ENCODE data around the gene SFMBT1. TPM values are rescaled to one million over a fixed set of nuclear protein-coding genes. Genes with fewer than 3 reads are reported as not detected.

Gene SFMBT1
- total and polyA plus RNA-seq, 2 experiments from 2014 or later: 5.3 to 24.0 TPM

- Histone ChIP-seq H4K20me1 (replicated peaks; ENCODE audit: insufficient read depth) (peaks cover 13% of the 10 kb centered on the region), H3K4me1 (ENCODE audit: insufficient read depth) (no peaks in the 10 kb centered on the region), H3K79me2 (replicated peaks; ENCODE audit: insufficient read depth) (peaks cover 22% of the 10 kb centered on the region; the same call in 1 of the 2 replicates), H3K36me3 (ENCODE audit: insufficient read depth) (no peaks in the 10 kb centered on the region), H3K4me2 (no peak overlapping the region), H3K27me3 (ENCODE audit: insufficient read depth) (no peaks in the 10 kb centered on the region), H3K27ac (ENCODE audit: low read depth) (no peak overlapping the region), H3K9me2 (ENCODE audit: insufficient read depth) (no peaks in the 10 kb centered on the region), H2AFZ (no peak overlapping the region), H3F3A (replicated peaks; ENCODE audit: low read depth) (no peaks in the 10 kb centered on the region), H3K4me3 (no peak overlapping the region)
- H3K4me1 Mint-ChIP-seq: no peaks in the 10 kb centered on the region
- DNase-seq (ENCODE audit: low spot score) (no peak), ATAC-seq (no peak)
- no peaks in the 10 kb centered on the region for H3K9me3 Mint-ChIP-seq
- H3K36me3 Mint-ChIP-seq (ENCODE audit: low read depth): peaks cover 16% of the 10 kb centered on the region; the same call in 2 of the 3 replicates
- H3K4me3 Mint-ChIP-seq: no peak overlapping the region
- TF ChIP-seq STAT1 (IDR thresholded peaks at IDR 0.05; ENCODE audit: unreplicated experiment) (no peak), REST (IDR thresholded peaks at IDR 0.05; ENCODE audit: unreplicated experiment) (no peak), NANOG (IDR thresholded peaks at IDR 0.05; ENCODE audit: borderline replicate concordance) (no peak), EZH2phosphoT487 (IDR thresholded peaks at IDR 0.05; ENCODE audit: unreplicated experiment) (no peak), ZNF114 (CRISPR knock-in tag; IDR thresholded peaks at IDR 0.05) (no peak), POLR2AphosphoS5 (IDR thresholded peaks at IDR 0.05; ENCODE audit: low read depth) (no peak), ZNF331 (CRISPR knock-in tag; IDR thresholded peaks at IDR 0.05; ENCODE audit: low read depth) (no peak), CREB1 (CRISPR knock-in tag; IDR thresholded peaks at IDR 0.05; ENCODE audit: low read depth) (no peak), JUNB (IDR thresholded peaks at IDR 0.05; ENCODE audit: unreplicated experiment) (no peak), EZH2 (IDR thresholded peaks at IDR 0.05; ENCODE audit: low read depth, unreplicated experiment) (no peak)
- TF ChIP-seq, protein P1, sequence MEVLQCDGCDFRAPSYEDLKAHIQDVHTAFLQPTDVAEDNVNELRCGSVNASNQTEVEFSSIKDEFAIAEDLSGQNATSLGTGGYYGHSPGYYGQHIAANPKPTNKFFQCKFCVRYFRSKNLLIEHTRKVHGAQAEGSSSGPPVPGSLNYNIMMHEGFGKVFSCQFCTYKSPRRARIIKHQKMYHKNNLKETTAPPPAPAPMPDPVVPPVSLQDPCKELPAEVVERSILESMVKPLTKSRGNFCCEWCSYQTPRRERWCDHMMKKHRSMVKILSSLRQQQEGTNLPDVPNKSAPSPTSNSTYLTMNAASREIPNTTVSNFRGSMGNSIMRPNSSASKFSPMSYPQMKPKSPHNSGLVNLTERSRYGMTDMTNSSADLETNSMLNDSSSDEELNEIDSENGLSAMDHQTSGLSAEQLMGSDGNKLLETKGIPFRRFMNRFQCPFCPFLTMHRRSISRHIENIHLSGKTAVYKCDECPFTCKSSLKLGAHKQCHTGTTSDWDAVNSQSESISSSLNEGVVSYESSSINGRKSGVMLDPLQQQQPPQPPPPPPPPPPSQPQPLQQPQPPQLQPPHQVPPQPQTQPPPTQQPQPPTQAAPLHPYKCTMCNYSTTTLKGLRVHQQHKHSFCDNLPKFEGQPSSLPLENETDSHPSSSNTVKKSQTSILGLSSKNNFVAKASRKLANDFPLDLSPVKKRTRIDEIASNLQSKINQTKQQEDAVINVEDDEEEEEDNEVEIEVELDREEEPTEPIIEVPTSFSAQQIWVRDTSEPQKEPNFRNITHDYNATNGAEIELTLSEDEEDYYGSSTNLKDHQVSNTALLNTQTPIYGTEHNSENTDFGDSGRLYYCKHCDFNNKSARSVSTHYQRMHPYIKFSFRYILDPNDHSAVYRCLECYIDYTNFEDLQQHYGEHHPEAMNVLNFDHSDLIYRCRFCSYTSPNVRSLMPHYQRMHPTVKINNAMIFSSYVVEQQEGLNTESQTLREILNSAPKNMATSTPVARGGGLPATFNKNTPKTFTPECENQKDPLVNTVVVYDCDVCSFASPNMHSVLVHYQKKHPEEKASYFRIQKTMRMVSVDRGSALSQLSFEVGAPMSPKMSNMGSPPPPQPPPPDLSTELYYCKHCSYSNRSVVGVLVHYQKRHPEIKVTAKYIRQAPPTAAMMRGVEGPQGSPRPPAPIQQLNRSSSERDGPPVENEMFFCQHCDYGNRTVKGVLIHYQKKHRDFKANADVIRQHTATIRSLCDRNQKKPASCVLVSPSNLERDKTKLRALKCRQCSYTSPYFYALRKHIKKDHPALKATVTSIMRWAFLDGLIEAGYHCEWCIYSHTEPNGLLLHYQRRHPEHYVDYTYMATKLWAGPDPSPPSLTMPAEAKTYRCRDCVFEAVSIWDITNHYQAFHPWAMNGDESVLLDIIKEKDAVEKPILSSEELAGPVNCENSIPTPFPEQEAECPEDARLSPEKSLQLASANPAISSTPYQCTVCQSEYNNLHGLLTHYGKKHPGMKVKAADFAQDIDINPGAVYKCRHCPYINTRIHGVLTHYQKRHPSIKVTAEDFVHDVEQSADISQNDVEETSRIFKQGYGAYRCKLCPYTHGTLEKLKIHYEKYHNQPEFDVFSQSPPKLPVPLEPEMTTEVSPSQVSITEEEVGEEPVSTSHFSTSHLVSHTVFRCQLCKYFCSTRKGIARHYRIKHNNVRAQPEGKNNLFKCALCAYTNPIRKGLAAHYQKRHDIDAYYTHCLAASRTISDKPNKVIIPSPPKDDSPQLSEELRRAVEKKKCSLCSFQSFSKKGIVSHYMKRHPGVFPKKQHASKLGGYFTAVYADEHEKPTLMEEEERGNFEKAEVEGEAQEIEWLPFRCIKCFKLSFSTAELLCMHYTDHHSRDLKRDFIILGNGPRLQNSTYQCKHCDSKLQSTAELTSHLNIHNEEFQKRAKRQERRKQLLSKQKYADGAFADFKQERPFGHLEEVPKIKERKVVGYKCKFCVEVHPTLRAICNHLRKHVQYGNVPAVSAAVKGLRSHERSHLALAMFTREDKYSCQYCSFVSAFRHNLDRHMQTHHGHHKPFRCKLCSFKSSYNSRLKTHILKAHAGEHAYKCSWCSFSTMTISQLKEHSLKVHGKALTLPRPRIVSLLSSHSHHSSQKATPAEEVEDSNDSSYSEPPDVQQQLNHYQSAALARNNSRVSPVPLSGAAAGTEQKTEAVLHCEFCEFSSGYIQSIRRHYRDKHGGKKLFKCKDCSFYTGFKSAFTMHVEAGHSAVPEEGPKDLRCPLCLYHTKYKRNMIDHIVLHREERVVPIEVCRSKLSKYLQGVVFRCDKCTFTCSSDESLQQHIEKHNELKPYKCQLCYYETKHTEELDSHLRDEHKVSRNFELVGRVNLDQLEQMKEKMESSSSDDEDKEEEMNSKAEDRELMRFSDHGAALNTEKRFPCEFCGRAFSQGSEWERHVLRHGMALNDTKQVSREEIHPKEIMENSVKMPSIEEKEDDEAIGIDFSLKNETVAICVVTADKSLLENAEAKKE (CRISPR knock-in tag; IDR thresholded peaks at IDR 0.05): no peak
- TF ChIP-seq, protein P2, sequence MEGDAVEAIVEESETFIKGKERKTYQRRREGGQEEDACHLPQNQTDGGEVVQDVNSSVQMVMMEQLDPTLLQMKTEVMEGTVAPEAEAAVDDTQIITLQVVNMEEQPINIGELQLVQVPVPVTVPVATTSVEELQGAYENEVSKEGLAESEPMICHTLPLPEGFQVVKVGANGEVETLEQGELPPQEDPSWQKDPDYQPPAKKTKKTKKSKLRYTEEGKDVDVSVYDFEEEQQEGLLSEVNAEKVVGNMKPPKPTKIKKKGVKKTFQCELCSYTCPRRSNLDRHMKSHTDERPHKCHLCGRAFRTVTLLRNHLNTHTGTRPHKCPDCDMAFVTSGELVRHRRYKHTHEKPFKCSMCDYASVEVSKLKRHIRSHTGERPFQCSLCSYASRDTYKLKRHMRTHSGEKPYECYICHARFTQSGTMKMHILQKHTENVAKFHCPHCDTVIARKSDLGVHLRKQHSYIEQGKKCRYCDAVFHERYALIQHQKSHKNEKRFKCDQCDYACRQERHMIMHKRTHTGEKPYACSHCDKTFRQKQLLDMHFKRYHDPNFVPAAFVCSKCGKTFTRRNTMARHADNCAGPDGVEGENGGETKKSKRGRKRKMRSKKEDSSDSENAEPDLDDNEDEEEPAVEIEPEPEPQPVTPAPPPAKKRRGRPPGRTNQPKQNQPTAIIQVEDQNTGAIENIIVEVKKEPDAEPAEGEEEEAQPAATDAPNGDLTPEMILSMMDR (conservative IDR thresholded peaks at IDR 0.05; ENCODE audit: low read depth in 2 of 2): no peak
- TF ChIP-seq, protein P3, sequence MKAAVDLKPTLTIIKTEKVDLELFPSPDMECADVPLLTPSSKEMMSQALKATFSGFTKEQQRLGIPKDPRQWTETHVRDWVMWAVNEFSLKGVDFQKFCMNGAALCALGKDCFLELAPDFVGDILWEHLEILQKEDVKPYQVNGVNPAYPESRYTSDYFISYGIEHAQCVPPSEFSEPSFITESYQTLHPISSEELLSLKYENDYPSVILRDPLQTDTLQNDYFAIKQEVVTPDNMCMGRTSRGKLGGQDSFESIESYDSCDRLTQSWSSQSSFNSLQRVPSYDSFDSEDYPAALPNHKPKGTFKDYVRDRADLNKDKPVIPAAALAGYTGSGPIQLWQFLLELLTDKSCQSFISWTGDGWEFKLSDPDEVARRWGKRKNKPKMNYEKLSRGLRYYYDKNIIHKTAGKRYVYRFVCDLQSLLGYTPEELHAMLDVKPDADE (IDR thresholded peaks at IDR 0.05): no peak
- H3K27ac Mint-ChIP-seq: no peak overlapping the region
- peaks cover 2% of the 10 kb centered on the region for H3K27me3 Mint-ChIP-seq (ENCODE audit: insufficient read depth, low read depth, poor library complexity)
Observed at GRCh38 chr3:52886049-52886730, 159.7 kb downstream of the SFMBT1 start.

Measured in GM23338 (cell line).